Measurements from ENCODE around the gene MYO1D. TPM values are rescaled to one million over a fixed set of nuclear protein-coding genes. Genes with fewer than 3 reads are reported as not detected.
"Not testable (repeated sequence)": the region's sequence is repeated elsewhere in the genome, so short reads cannot be mapped to it uniquely, and the experiment has no call there.

The MYO1D gene
- total and polyA plus RNA-seq, 2 donors (not counting 3 experiments of a cell fraction or from before 2014, with no cell fraction given): 37.8 to 85.5 TPM

DNA sequence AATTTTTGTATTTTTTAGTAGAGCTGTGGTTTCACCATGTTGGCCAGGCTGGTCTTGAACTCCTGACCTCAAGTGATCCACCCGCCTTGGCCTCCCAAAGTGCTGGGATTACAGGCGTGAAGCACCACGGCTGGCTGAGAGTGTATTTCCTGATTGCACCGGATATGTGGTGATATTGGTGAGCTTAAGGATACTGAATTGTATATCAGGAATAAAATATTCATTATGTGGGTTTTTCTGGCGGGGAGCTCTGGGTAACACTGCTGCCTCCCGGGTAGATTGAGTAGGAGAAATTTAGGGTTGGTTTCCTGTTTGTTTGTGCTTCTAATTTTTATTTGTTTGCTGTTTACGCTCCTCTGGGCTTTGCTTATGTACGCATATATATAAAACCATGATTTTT lies 43.4 kb upstream of the MYO1D start:
- no peak overlapping the region for H3K4me3 ChIP-seq (replicated peaks in 1 of 3; ENCODE audit: insufficient read depth in 1 of 3, low read depth in 1 of 3, low read length in 3 of 3)
- BruUV-seq (replicated peaks): no TSS peak
- no peak overlapping the region for H3K27ac ChIP-seq (ENCODE audit: insufficient read depth, low read depth, low read length)
- no peaks in the 10 kb centered on the region for H3K9me3 ChIP-seq (replicated peaks; ENCODE audit: control insufficient read depth, insufficient read depth, low read length)
- no peaks in the 10 kb centered on the region for H3K9me1 ChIP-seq (replicated peaks; ENCODE audit: control insufficient read depth, extremely low read depth, insufficient read depth, low read length)
- no peaks in the 10 kb centered on the region for H3K4me1 ChIP-seq (ENCODE audit: control insufficient read depth, extremely low read depth, insufficient read depth, low read length)
- FAIRE-seq: no peak
- H3K9ac ChIP-seq (replicated peaks; ENCODE audit: extremely low read depth, insufficient read depth, low read length): no peak overlapping the region
- dilution Hi-C loops (cut with MboI; ENCODE audit: extremely low pct_ligation_motif_present, low sequenced_read_pairs): no loop called here
- no peak overlapping the region for H2AFZ ChIP-seq (ENCODE audit: low read depth, low read length)
- TF ChIP-seq GATA2 (IDR thresholded peaks at IDR 0.05; ENCODE audit: insufficient read depth, insufficient read length, low read depth, low read length) (no peak), MYC (IDR thresholded peaks at IDR 0.05; ENCODE audit: low read depth, low read length) (no peak), EZH2 (IDR thresholded peaks at IDR 0.05; ENCODE audit: borderline replicate concordance, low read depth, low read length, severe bottlenecking) (no peak), JUN (IDR thresholded peaks at IDR 0.05; ENCODE audit: borderline replicate concordance, insufficient read depth, insufficient read length, low read depth) (no peak), POLR2A (IDR thresholded peaks at IDR 0.05; ENCODE audit: low read depth, low read length) (no peak), FOS (IDR thresholded peaks at IDR 0.05; ENCODE audit: borderline replicate concordance, insufficient read depth, low read length) (no peak), POLR2AphosphoS5 (IDR thresholded peaks at IDR 0.05; ENCODE audit: insufficient read depth, low read depth, low read length) (no peak)
- TF ChIP-seq, protein P1, sequence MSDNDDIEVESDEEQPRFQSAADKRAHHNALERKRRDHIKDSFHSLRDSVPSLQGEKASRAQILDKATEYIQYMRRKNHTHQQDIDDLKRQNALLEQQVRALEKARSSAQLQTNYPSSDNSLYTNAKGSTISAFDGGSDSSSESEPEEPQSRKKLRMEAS (IDR thresholded peaks at IDR 0.05; ENCODE audit: insufficient read depth, insufficient read length): no peak
- TF ChIP-seq, protein P2, sequence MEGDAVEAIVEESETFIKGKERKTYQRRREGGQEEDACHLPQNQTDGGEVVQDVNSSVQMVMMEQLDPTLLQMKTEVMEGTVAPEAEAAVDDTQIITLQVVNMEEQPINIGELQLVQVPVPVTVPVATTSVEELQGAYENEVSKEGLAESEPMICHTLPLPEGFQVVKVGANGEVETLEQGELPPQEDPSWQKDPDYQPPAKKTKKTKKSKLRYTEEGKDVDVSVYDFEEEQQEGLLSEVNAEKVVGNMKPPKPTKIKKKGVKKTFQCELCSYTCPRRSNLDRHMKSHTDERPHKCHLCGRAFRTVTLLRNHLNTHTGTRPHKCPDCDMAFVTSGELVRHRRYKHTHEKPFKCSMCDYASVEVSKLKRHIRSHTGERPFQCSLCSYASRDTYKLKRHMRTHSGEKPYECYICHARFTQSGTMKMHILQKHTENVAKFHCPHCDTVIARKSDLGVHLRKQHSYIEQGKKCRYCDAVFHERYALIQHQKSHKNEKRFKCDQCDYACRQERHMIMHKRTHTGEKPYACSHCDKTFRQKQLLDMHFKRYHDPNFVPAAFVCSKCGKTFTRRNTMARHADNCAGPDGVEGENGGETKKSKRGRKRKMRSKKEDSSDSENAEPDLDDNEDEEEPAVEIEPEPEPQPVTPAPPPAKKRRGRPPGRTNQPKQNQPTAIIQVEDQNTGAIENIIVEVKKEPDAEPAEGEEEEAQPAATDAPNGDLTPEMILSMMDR (IDR thresholded peaks at IDR 0.05; ENCODE audit: extremely low read depth in 1 of 2, insufficient read depth in 1 of 2, low read depth in 1 of 2, low read length in 2 of 2): no peak
- no peak overlapping the region for H3K4me2 ChIP-seq (ENCODE audit: insufficient read depth, low read length)
- H3K79me2 ChIP-seq (ENCODE audit: control insufficient read depth, insufficient read depth, low read length): no peaks in the 10 kb centered on the region
- no peaks in the 10 kb centered on the region for H3K36me3 ChIP-seq (ENCODE audit: control insufficient read depth in 2 of 2, extremely low read depth in 1 of 2, insufficient read depth in 2 of 2, low read length in 2 of 2)
- intact Hi-C loops (cut with micrococcal nuclease): no loop called here
- H4K20me1 ChIP-seq (replicated peaks; ENCODE audit: control insufficient read depth, extremely low read depth, insufficient read depth, low read length): no peaks in the 10 kb centered on the region
- DNase-seq (ENCODE audit: low read depth, low spot score): no peak
- POLR2A ChIA-PET: no interaction called here
- H3K27me3 ChIP-seq (ENCODE audit: control insufficient read depth in 2 of 2, insufficient read depth in 2 of 2, low read length in 2 of 2): peaks cover 0 to 5% of the 10 kb centered on the region in 2 experiments
- CTCF ChIA-PET: interaction anchor here (1.2 to 1.7 kb wide), 3 partner anchors 10 to 137 kb away, joined by 4 to 7 read pairs (median 6); partner anchors contain the start of gene MYO1D

DNA sequence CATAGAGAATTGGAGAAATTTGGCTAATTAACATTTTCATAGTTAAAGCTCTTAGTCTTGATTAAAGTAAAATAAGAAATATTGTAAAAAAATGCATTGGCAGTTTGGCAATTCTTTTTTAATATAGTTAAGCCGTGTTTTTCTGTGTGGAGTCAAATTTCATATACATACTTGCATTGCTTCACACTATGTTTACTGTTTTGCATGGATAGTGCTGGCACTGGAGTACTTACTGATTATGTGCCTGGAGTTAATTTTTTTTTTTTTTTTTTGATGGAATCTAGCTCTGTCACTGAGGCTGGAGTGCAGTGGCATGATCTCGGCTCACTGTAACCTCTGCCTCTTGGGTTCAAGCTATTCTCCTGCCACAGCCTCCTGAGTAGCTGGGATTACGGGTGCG lies 43.0 kb upstream of the MYO1D start:
- H3K79me2 ChIP-seq (ENCODE audit: control insufficient read depth, insufficient read depth, low read length); H4K20me1 ChIP-seq (replicated peaks; ENCODE audit: control insufficient read depth, extremely low read depth, insufficient read depth, low read length); H3K4me1 ChIP-seq (ENCODE audit: control insufficient read depth, extremely low read depth, insufficient read depth, low read length); H3K9me1 ChIP-seq (replicated peaks; ENCODE audit: control insufficient read depth, extremely low read depth, insufficient read depth, low read length); intact Hi-C loops (cut with micrococcal nuclease); BruUV-seq (replicated peaks); H3K27ac ChIP-seq (ENCODE audit: insufficient read depth, low read depth, low read length); H3K36me3 ChIP-seq (ENCODE audit: control insufficient read depth in 2 of 2, extremely low read depth in 1 of 2, insufficient read depth in 2 of 2, low read length in 2 of 2); DNase-seq (ENCODE audit: low read depth, low spot score); H3K9ac ChIP-seq (replicated peaks; ENCODE audit: extremely low read depth, insufficient read depth, low read length); H3K4me2 ChIP-seq (ENCODE audit: insufficient read depth, low read length); FAIRE-seq; H3K9me3 ChIP-seq (replicated peaks; ENCODE audit: control insufficient read depth, insufficient read depth, low read length); H3K4me3 ChIP-seq (replicated peaks in 1 of 3; ENCODE audit: insufficient read depth in 1 of 3, low read depth in 1 of 3, low read length in 3 of 3); dilution Hi-C loops (cut with MboI; ENCODE audit: extremely low pct_ligation_motif_present, low sequenced_read_pairs); H2AFZ ChIP-seq (ENCODE audit: low read depth, low read length); POLR2A ChIA-PET; H3K27me3 ChIP-seq (ENCODE audit: control insufficient read depth in 2 of 2, insufficient read depth in 2 of 2, low read length in 2 of 2): not testable (repeated sequence)
- CTCF ChIA-PET: interaction anchor here (1.2 to 1.7 kb wide), 3 partner anchors 10 to 137 kb away, joined by 4 to 7 read pairs (median 6); partner anchors contain the start of gene MYO1D
